ENCODE data around the gene RPAP3.

The RPAP3 gene

GRCh38 chr12:47752121-47752520, 46.3 kb upstream of the RPAP3 start:
- DNase-seq (ENCODE audit: low read depth) = no peak
- no peak overlapping the region for H3K4me3 ChIP-seq (ENCODE audit: control insufficient read depth, low read depth, low read length)
- TF ChIP-seq CTCF (conservative IDR thresholded peaks at IDR 0.05; ENCODE audit: control insufficient read depth, insufficient read depth, low read depth, low read length) = no peak

- H3K4me3 ChIP-seq (ENCODE audit: control insufficient read depth, low read depth, low read length) = no peak overlapping the region
- TF ChIP-seq CTCF (conservative IDR thresholded peaks at IDR 0.05; ENCODE audit: control insufficient read depth, insufficient read depth, low read depth, low read length) = no peak
Measured at GRCh38 chr12:47751561-47751960, 45.7 kb upstream of the RPAP3 start.

GRCh38 chr12:47750916-47751470, 45.2 kb upstream of the RPAP3 start:
- H3K4me3 ChIP-seq (ENCODE audit: control insufficient read depth, low read depth, low read length) = no peak overlapping the region
- DNase-seq (ENCODE audit: low read depth) = no peak
- no peak for TF ChIP-seq CTCF (conservative IDR thresholded peaks at IDR 0.05; ENCODE audit: control insufficient read depth, insufficient read depth, low read depth, low read length)

More at GRCh38 chr12:47751561-47751960, 45.7 kb upstream of the RPAP3 start:
- DNase-seq (ENCODE audit: low read depth) = no peak

- DNase-seq (ENCODE audit: low read depth) = no peak
- TF ChIP-seq CTCF (conservative IDR thresholded peaks at IDR 0.05; ENCODE audit: control insufficient read depth, insufficient read depth, low read depth, low read length) = no peak
- no peak overlapping the region for H3K4me3 ChIP-seq (ENCODE audit: control insufficient read depth, low read depth, low read length)
Measured at GRCh38 chr12:47750229-47750798, 44.5 kb upstream of the RPAP3 start.

- no peak for DNase-seq (ENCODE audit: low read depth)
- TF ChIP-seq CTCF (conservative IDR thresholded peaks at IDR 0.05; ENCODE audit: control insufficient read depth, insufficient read depth, low read depth, low read length) = no peak
- H3K4me3 ChIP-seq (ENCODE audit: control insufficient read depth, low read depth, low read length) = no peak overlapping the region
Measured at GRCh38 chr12:47748899-47749298, 43.1 kb upstream of the RPAP3 start.

GRCh38 chr12:47748507-47748828, 42.6 kb upstream of the RPAP3 start:
- DNase-seq (ENCODE audit: low read depth) = no peak
- TF ChIP-seq CTCF (conservative IDR thresholded peaks at IDR 0.05; ENCODE audit: control insufficient read depth, insufficient read depth, low read depth, low read length) = no peak
- H3K4me3 ChIP-seq (ENCODE audit: control insufficient read depth, low read depth, low read length) = no peak overlapping the region
